SK-N-SH (cell line): Measurements from ENCODE around the gene CD209. TPM values are rescaled to one million over a fixed set of nuclear protein-coding genes. Genes with fewer than 3 reads are reported as not detected.

ENCODE experiments used
- CTCF ChIA-PET: fragments of 300-600, 350-600 bp; formaldehyde crosslinking; extraction: SDS; loops from one replicate; lab custom pipeline; 2021; lab: Yijun Ruan, JAX
- POLR2A ChIA-PET: fragments of 350-600 bp; sonication (Branson Sonifier 250); formaldehyde crosslinking; extraction: SDS; loops from one replicate; lab custom pipeline; 2020; ENCODE audit warnings: antibody characterized with exemption, inconsistent platforms; lab: Yijun Ruan, JAX
- DNase-seq: peaks from one replicate; pipeline ENCODE4 v3.0.0; 2012
- H2AFZ ChIP-seq: fragments of 200-600 bp; sonication (generic); 2 replicates; pipeline ENCODE4 v1.8.1; 2016; ENCODE audit warnings: antibody characterized with exemption, mild to moderate bottlenecking, low read depth
- H3F3A ChIP-seq: fragments of 200-600 bp; sonication (generic); replicated peaks from 2 replicates; pipeline ENCODE3; 2016; ENCODE audit warnings: antibody characterized with exemption, mild to moderate bottlenecking; ENCODE audit not compliant: insufficient read depth
- H3K27ac ChIP-seq, 2 experiments: fragments of 200-500 bp in 1 of 2; fragments of 200-600 bp in 1 of 2; sonication (Bioruptor generic) in 1 of 2; sonication (generic), shearing (Covaris generic) in 1 of 2; 2 replicates each; pipeline versions ENCODE4 v1.5.1 to v1.6.1; 2014 to 2016; ENCODE audit warnings: low read depth in 2 of 2, inconsistent platforms in 1 of 2, low read length in 1 of 2, mild to moderate bottlenecking in 1 of 2, mixed read lengths in 1 of 2
- H3K27me3 ChIP-seq: fragments of 200-600 bp; sonication (generic), shearing (Covaris generic); 2 replicates; pipeline ENCODE4 v1.6.1; 2016; ENCODE audit warnings: mixed run types; ENCODE audit not compliant: insufficient read depth
- H3K36me3 ChIP-seq, 2 experiments: fragments of 200-500 bp in 1 of 2; fragments of 200-600 bp in 1 of 2; sonication (Bioruptor generic) in 1 of 2; sonication (generic) in 1 of 2; replicated peaks in 1 of 2; 2 replicates each; pipeline versions ENCODE3 to v1.5.1; 2014 to 2016; ENCODE audit warnings: low read length in 1 of 2, mild to moderate bottlenecking in 1 of 2; ENCODE audit not compliant: insufficient read depth in 2 of 2, control insufficient read depth in 1 of 2
- H3K4me1 ChIP-seq, 2 experiments: fragments of 200-500 bp in 1 of 2; fragments of 200-600 bp in 1 of 2; sonication (Bioruptor generic) in 1 of 2; sonication (generic), shearing (Covaris generic) in 1 of 2; 2 replicates each; pipeline versions ENCODE4 v1.5.1 to v1.6.1; 2014 to 2016; ENCODE audit warnings: low read depth in 1 of 2, low read length in 1 of 2, mixed run types in 1 of 2; ENCODE audit not compliant: insufficient read depth in 2 of 2, control insufficient read depth in 1 of 2
- H3K4me2 ChIP-seq: fragments of 200-600 bp; sonication (generic), shearing (Covaris generic); 2 replicates; pipeline ENCODE4 v1.6.1; 2017; ENCODE audit warnings: mixed run types
- H3K4me3 ChIP-seq, 2 experiments: fragments of 200-500 bp in 1 of 2; fragments of 200-600 bp in 1 of 2; sonication (Bioruptor generic) in 1 of 2; sonication (generic), shearing (Covaris generic) in 1 of 2; 2 replicates each; pipeline versions ENCODE4 v1.5.1 to v1.8.1; 2014 to 2016; ENCODE audit warnings: low read depth in 2 of 2, inconsistent platforms in 1 of 2, low read length in 1 of 2, mild to moderate bottlenecking in 1 of 2, mixed read lengths in 1 of 2, moderate library complexity in 1 of 2
- H3K79me2 ChIP-seq: fragments of 200-600 bp; sonication (generic); 2 replicates; pipeline ENCODE4 v1.8.1; 2017; ENCODE audit warnings: mild to moderate bottlenecking; ENCODE audit not compliant: insufficient read depth
- H3K9ac ChIP-seq: fragments of 200-600 bp; sonication (generic); 2 replicates; pipeline ENCODE4 v1.6.1; 2017; ENCODE audit warnings: mixed run types
- H3K9me2 ChIP-seq: fragments of 200-600 bp; sonication (generic); 2 replicates; pipeline ENCODE4 v1.6.1; 2017; ENCODE audit warnings: mixed run types
- H3K9me3 ChIP-seq: fragments of 200-600 bp; sonication (generic); 2 replicates; pipeline ENCODE4 v1.6.1; 2017; ENCODE audit warnings: mixed run types, mild to moderate bottlenecking, moderate library complexity
- H4K20me1 ChIP-seq: fragments of 200-600 bp; sonication (generic); 2 replicates; pipeline ENCODE4 v1.6.1; 2017; ENCODE audit warnings: mild to moderate bottlenecking, mixed run types; ENCODE audit not compliant: insufficient read depth
- CHD2 ChIP-seq: fragments of 150-350 bp; IDR thresholded peaks from 2 replicates; pipeline ENCODE4 v1.6.1; 2018; ENCODE audit warnings: low read length; ENCODE audit not compliant: partially characterized antibody
- CTCF ChIP-seq: fragments of 200-600 bp; sonication (generic); IDR thresholded peaks from 2 replicates; pipeline ENCODE4 v1.6.1; 2017; ENCODE audit warnings: antibody characterized with exemption, mild to moderate bottlenecking, moderate library complexity
- EZH2phosphoT487 ChIP-seq: fragments of 200-600 bp; sonication (generic); IDR thresholded peaks from 2 replicates; pipeline ENCODE4 v1.6.1; 2017; ENCODE audit warnings: low read depth, mixed run types, mild to moderate bottlenecking, antibody characterized with exemption, moderate library complexity, borderline replicate concordance
- GABPA ChIP-seq: IDR thresholded peaks from 2 replicates; pipeline ENCODE4 v1.4.0; 2012; ENCODE audit warnings: low read depth, mild to moderate bottlenecking
- GATA2 ChIP-seq: sonication (generic); formaldehyde crosslinking; IDR thresholded peaks from 2 replicates; pipeline ENCODE4 v1.5.0; 2020; ENCODE audit warnings: mild to moderate bottlenecking, missing genetic modification reagents
- JUND ChIP-seq: IDR thresholded peaks from 2 replicates; pipeline ENCODE4 v1.4.0; 2012
- MAX ChIP-seq: IDR thresholded peaks from 2 replicates; pipeline ENCODE4 v1.4.0; 2012; ENCODE audit warnings: low read depth
- MXI1 ChIP-seq: IDR thresholded peaks from 2 replicates; pipeline ENCODE4 v1.6.1; 2012; ENCODE audit warnings: mild to moderate bottlenecking, low read depth, low read length, improper control_type of control experiment
- NFIC ChIP-seq: IDR thresholded peaks from 2 replicates; pipeline ENCODE4 v1.4.0; 2012; ENCODE audit warnings: borderline replicate concordance
- PBX3 ChIP-seq: IDR thresholded peaks from 2 replicates; pipeline ENCODE4; 2012
- POLR2AphosphoS5 ChIP-seq: IDR thresholded peaks from 2 replicates; pipeline ENCODE4 v1.6.1; 2012; ENCODE audit warnings: low read depth, low read length
- RCOR1 ChIP-seq: fragments of 150-350 bp; IDR thresholded peaks from 2 replicates; pipeline ENCODE4 v1.6.1; 2017; ENCODE audit warnings: antibody characterized with exemption, low read length
- REST ChIP-seq: IDR thresholded peaks from 2 replicates; pipeline ENCODE4 v1.6.1; 2012; ENCODE audit warnings: mild to moderate bottlenecking, low read depth, low read length, moderate library complexity
- RXRA ChIP-seq: IDR thresholded peaks from 2 replicates; pipeline ENCODE4 v1.4.0; 2012; ENCODE audit warnings: low read depth, mild to moderate bottlenecking, borderline replicate concordance
- SIN3A ChIP-seq: IDR thresholded peaks from 2 replicates; pipeline ENCODE4 v1.6.1; 2012; ENCODE audit warnings: low read depth, mild to moderate bottlenecking, low read length, moderate library complexity, borderline replicate concordance
- SMC3 ChIP-seq: IDR thresholded peaks from 2 replicates; pipeline ENCODE4 v1.6.1; 2012; ENCODE audit warnings: low read depth, low read length, improper control_type of control experiment
- TCF12 ChIP-seq: IDR thresholded peaks from 2 replicates; pipeline ENCODE4 v1.4.0; 2012
- USF2 ChIP-seq: fragments of 150-350 bp; IDR thresholded peaks from 2 replicates; pipeline ENCODE4 v1.6.1; 2017; ENCODE audit warnings: antibody characterized with exemption, low read length, low read depth, borderline replicate concordance
- YY1 ChIP-seq: IDR thresholded peaks from 2 replicates; pipeline ENCODE4 v1.4.0; 2012; ENCODE audit warnings: low read depth, mild to moderate bottlenecking
- WGBS: methylation state at CpG from one replicate; pipeline ENCODE4 v1.1.6; 2017; ENCODE audit warnings: low lambda C conversion rate; 5-methylcytosine and 5-hydroxymethylcytosine counted together
- polyA plus RNA-seq, 3 experiments: library from polyadenylated mRNA; depleted of rRNA; stranded (reverse); fragments of >200 nt; gene quantifications; 2 replicates each; pipeline ENCODE4 v1.2.3, GENCODE V29; 2012

The CD209 gene
- polyA plus RNA-seq, 1 of the 3 experiments (the other 2 are of a cell fraction) = not detected

- no peak overlapping the region for H3K27ac ChIP-seq
- H3K4me2 ChIP-seq = no peak overlapping the region
- no peaks in the 10 kb centered on the region for H4K20me1 ChIP-seq
- H3K4me3 ChIP-seq = no peak overlapping the region
- no peaks in the 10 kb centered on the region for H3K9me3 ChIP-seq
- CTCF ChIA-PET = interaction anchor here (0.8 to 3.0 kb wide), 3 partner anchors 17 to 129 kb away, joined by 3 to 13 read pairs (median 4); partner anchors contain the start of gene TRAPPC5
- no peaks in the 10 kb centered on the region for H3K4me1 ChIP-seq
- H3K9me2 ChIP-seq = no peaks in the 10 kb centered on the region
- H3K9ac ChIP-seq = no peak overlapping the region
- 3% methylated on average over 10 of the region's 10 CpGs for WGBS
- H3F3A ChIP-seq = no peaks in the 10 kb centered on the region
- no peaks in the 10 kb centered on the region for H3K36me3 ChIP-seq
- TF ChIP-seq MXI1 (no peak), RXRA (no peak), RCOR1 (no peak), PBX3 (no peak), EZH2phosphoT487 (no peak), NFIC (no peak), SMC3 (no peak), GATA2 (CRISPR knock-in tag) (no peak), MAX (no peak), TCF12 (no peak), USF2 (no peak), SIN3A (no peak), CTCF (no peak), POLR2AphosphoS5 (no peak), REST (no peak), JUND (no peak), CHD2 (no peak), YY1 (no peak), GABPA (no peak)
- TF ChIP-seq, all 33 proteins: peak for 0
- H3K79me2 ChIP-seq = no peaks in the 10 kb centered on the region
- H3K27me3 ChIP-seq = peaks cover 90% of the 10 kb centered on the region
- H2AFZ ChIP-seq = no peak overlapping the region
- POLR2A ChIA-PET = no interaction called here
- DNase-seq = no peak
Observed at GRCh38 chr19:7697721-7698287, 49.5 kb downstream of the CD209 start.
